GM23338 (cell line): ENCODE measurements around the gene BNC2. TPM values are rescaled to one million over a fixed set of nuclear protein-coding genes. Genes with fewer than 3 reads are reported as not detected.

Experiments
- ATAC-seq: fragments of 200-7000 bp; cut with Tn5 transposase; 3 replicates; pipeline ENCODE4 v1.9.1; 2020
- DNase-seq: peaks from one replicate; pipeline ENCODE4 v3.0.0-alpha.2; 2015; ENCODE audit warnings: low spot score
- H2AFZ ChIP-seq: fragments of 200-600 bp; sonication (generic); 2 replicates; pipeline ENCODE4 v1.8.0; 2016; ENCODE audit warnings: antibody characterized with exemption, mild to moderate bottlenecking, moderate library complexity
- H3F3A ChIP-seq: fragments of 200-600 bp; sonication (generic); replicated peaks from 2 replicates; pipeline ENCODE4 v1.8.0; 2017; ENCODE audit warnings: antibody characterized with exemption, mixed run types, low read depth
- H3K27ac ChIP-seq: fragments of 200-600 bp; sonication (generic); 2 replicates; pipeline ENCODE4 v1.6.1; 2016; ENCODE audit warnings: low read depth
- H3K27me3 ChIP-seq: fragments of 200-600 bp; sonication (generic); 2 replicates; pipeline ENCODE4 v1.8.0; 2016; ENCODE audit warnings: mild to moderate bottlenecking, mixed run types, moderate library complexity; ENCODE audit not compliant: insufficient read depth
- H3K36me3 ChIP-seq: fragments of 200-600 bp; sonication (generic); 2 replicates; pipeline ENCODE4 v1.8.0; 2016; ENCODE audit warnings: mild to moderate bottlenecking; ENCODE audit not compliant: insufficient read depth
- H3K4me1 ChIP-seq: fragments of 200-600 bp; sonication (generic); 2 replicates; pipeline ENCODE4 v1.8.0; 2016; ENCODE audit warnings: mild to moderate bottlenecking, moderate library complexity; ENCODE audit not compliant: insufficient read depth
- H3K4me2 ChIP-seq: fragments of 200-600 bp; sonication (generic); 2 replicates; pipeline ENCODE4 v1.7.1; 2017; ENCODE audit warnings: mixed run types
- H3K4me3 ChIP-seq: fragments of 200-600 bp; sonication (generic); 2 replicates; pipeline ENCODE4 v1.6.1; 2016; ENCODE audit warnings: mixed run types
- H3K79me2 ChIP-seq: fragments of 200-600 bp; sonication (generic); replicated peaks from 2 replicates; pipeline ENCODE4 v1.8.0; 2017; ENCODE audit warnings: mild to moderate bottlenecking; ENCODE audit not compliant: insufficient read depth
- H3K9me2 ChIP-seq: fragments of 200-600 bp; sonication (generic); 2 replicates; pipeline ENCODE4 v1.8.0; 2017; ENCODE audit not compliant: insufficient read depth
- H4K20me1 ChIP-seq: fragments of 200-600 bp; sonication (generic); replicated peaks from 2 replicates; pipeline ENCODE4 v1.8.0; 2017; ENCODE audit warnings: mild to moderate bottlenecking; ENCODE audit not compliant: insufficient read depth
- H3K27ac Mint-ChIP-seq: 2 replicates; pipeline ENCODE4 v1.8.0; 2020; ENCODE audit warnings: inconsistent platforms, mild to moderate bottlenecking, moderate library complexity, mixed read lengths
- H3K27me3 Mint-ChIP-seq: 3 replicates; pipeline ENCODE4 v1.8.0; 2022; ENCODE audit warnings: low read depth, mild to moderate bottlenecking, moderate library complexity, mixed read lengths, inconsistent platforms; ENCODE audit not compliant: insufficient read depth, poor library complexity
- H3K36me3 Mint-ChIP-seq: 3 replicates; pipeline ENCODE4 v1.8.0; 2021; ENCODE audit warnings: low read depth, mild to moderate bottlenecking, inconsistent platforms, moderate library complexity, mixed read lengths
- H3K4me1 Mint-ChIP-seq: 3 replicates; pipeline ENCODE4 v1.8.0; 2020; ENCODE audit warnings: mild to moderate bottlenecking, inconsistent platforms, mixed read lengths
- H3K4me3 Mint-ChIP-seq: 3 replicates; pipeline ENCODE4 v1.8.0; 2021; ENCODE audit warnings: moderate library complexity, mild to moderate bottlenecking, inconsistent platforms, mixed read lengths
- H3K9me3 Mint-ChIP-seq: 3 replicates; pipeline ENCODE4 v1.8.0; 2020; ENCODE audit warnings: moderate library complexity, mild to moderate bottlenecking, inconsistent platforms, mixed read lengths
- ETS1 ChIP-seq: IDR thresholded peaks from 2 replicates; pipeline ENCODE4 v1.6.1; 2016; ENCODE audit warnings: antibody characterized with exemption
- NANOG ChIP-seq: IDR thresholded peaks from 2 replicates; pipeline ENCODE4 v1.6.1; 2016; ENCODE audit warnings: antibody characterized with exemption, borderline replicate concordance
- ZNF462 ChIP-seq: fragments of 250-450 bp; sonication (Bioruptor Pico); IDR thresholded peaks from 2 replicates; pipeline ENCODE4 v1.5.0; 2020; ENCODE audit warnings: mild to moderate bottlenecking, moderate library complexity
- polyA plus RNA-seq: library from polyadenylated mRNA; unstranded; fragments of >200 nt; fragmentation: Nextera tagmentation; extraction: Ambion mirVana; gene quantifications from 2 replicates; pipeline ENCODE4 v1.2.1, GENCODE V29; 2016
- total RNA-seq: library from RNA; depleted of rRNA; stranded (reverse); fragments of >200 nt; shearing (Covaris generic); gene quantifications from 2 replicates; pipeline ENCODE4 v1.2.3, GENCODE V29; 2014

BNC2 gene
- total and polyA plus RNA-seq, 2 experiments from 2014 or later, result 12.7 to 13.2 TPM

GRCh38 chr9:16370647-16371046 lies 499.8 kb downstream of the BNC2 start:
- DNase-seq (no peak), ATAC-seq (no peak)
- H3K4me2 ChIP-seq, result no peak overlapping the region
- H3K4me1 ChIP-seq, result no peaks in the 10 kb centered on the region
- no peaks in the 10 kb centered on the region for H3F3A ChIP-seq
- H3K79me2 ChIP-seq, result no peaks in the 10 kb centered on the region
- Mint-ChIP-seq H3K9me3 (no peaks in the 10 kb centered on the region), H3K4me3 (no peak overlapping the region), H3K27ac (no peak overlapping the region), H3K36me3 (no peaks in the 10 kb centered on the region), H3K27me3 (peaks cover 3% of the 10 kb centered on the region), H3K4me1 (no peaks in the 10 kb centered on the region)
- H3K36me3 ChIP-seq, result no peaks in the 10 kb centered on the region
- no peak overlapping the region for H3K27ac ChIP-seq
- no peak overlapping the region for H2AFZ ChIP-seq
- TF ChIP-seq ZNF462 (CRISPR knock-in tag) (no peak), ETS1 (no peak)
- H3K9me2 ChIP-seq, result peaks cover 21% of the 10 kb centered on the region; the same call in 1 of the 2 replicates
- no peaks in the 10 kb centered on the region for H3K27me3 ChIP-seq
- no peaks in the 10 kb centered on the region for H4K20me1 ChIP-seq
- H3K4me3 ChIP-seq, result no peak overlapping the region

GRCh38 chr9:16369427-16369826 lies 501.0 kb downstream of the BNC2 start:
- Histone ChIP-seq H3K27me3 (no peaks in the 10 kb centered on the region), H3F3A (no peaks in the 10 kb centered on the region), H3K4me1 (no peaks in the 10 kb centered on the region), H4K20me1 (no peaks in the 10 kb centered on the region), H3K4me3 (no peak overlapping the region), H3K9me2 (peaks cover 23% of the 10 kb centered on the region; the same call in 1 of the 2 replicates), H3K79me2 (no peaks in the 10 kb centered on the region), H2AFZ (no peak overlapping the region), H3K27ac (no peak overlapping the region), H3K4me2 (no peak overlapping the region), H3K36me3 (no peaks in the 10 kb centered on the region)
- H3K4me1 Mint-ChIP-seq, result no peaks in the 10 kb centered on the region; the same call in 2 of the 3 replicates
- no peak for TF ChIP-seq NANOG
- DNase-seq (no peak), ATAC-seq (no peak)
- H3K27me3 Mint-ChIP-seq, result peaks cover 3% of the 10 kb centered on the region
- H3K36me3 Mint-ChIP-seq, result no peaks in the 10 kb centered on the region
- no peaks in the 10 kb centered on the region for H3K9me3 Mint-ChIP-seq
- H3K27ac Mint-ChIP-seq, result no peak overlapping the region
- no peak overlapping the region for H3K4me3 Mint-ChIP-seq
